ENCODE measurements around the gene NUP93. TPM values are rescaled to one million over a fixed set of nuclear protein-coding genes. Genes with fewer than 3 reads are reported as not detected.

Gene NUP93
- total RNA-seq, 1 experiment from 2014 or later = 74.7 TPM

GRCh38 chr16:56758432-56758831 is 28.5 kb downstream of the NUP93 start:
- Histone ChIP-seq H3K4me1 (replicated peaks; ENCODE audit: insufficient read depth) (no peaks in the 10 kb centered on the region), H3K27ac (no peak overlapping the region), H3K79me2 (ENCODE audit: low read depth) (0 out of 2 replicates have a peak, but pooled peaks cover 11% of the 10 kb centered on the region), H3K9me2 (ENCODE audit: insufficient read depth) (no peaks in the 10 kb centered on the region; the same call in 1 of the 2 replicates), H3K27me3 (ENCODE audit: insufficient read depth, low read depth) (no peaks in the 10 kb centered on the region), H4K20me1 (ENCODE audit: insufficient read depth) (0 out of 2 replicates have a peak, but pooled peaks cover 1% of the 10 kb centered on the region), H2AFZ (no peak overlapping the region), H3F3A (ENCODE audit: insufficient read depth, low read depth) (no peaks in the 10 kb centered on the region), H3K4me3 (no peak overlapping the region), H3K36me3 (ENCODE audit: low read depth) (peaks cover 24% of the 10 kb centered on the region), H3K4me2 (no peak overlapping the region), H3K9me3 (ENCODE audit: insufficient read depth, low read depth) (no peaks in the 10 kb centered on the region)
- intact Hi-C loops (cut with micrococcal nuclease; ENCODE audit: unreplicated experiment) = no loop called here
- no peak for TF ChIP-seq EZH2 (IDR thresholded peaks at IDR 0.05; ENCODE audit: low read depth)
- no peak for TF ChIP-seq CTCF (conservative IDR thresholded peaks at IDR 0.05)
- POLR2A ChIA-PET (ENCODE audit: unreplicated experiment) = no interaction called here
- CTCF ChIA-PET = no interaction called here
- DNase-seq = no peak
- BruUV-seq (replicated peaks) = no TSS peak

DNA sequence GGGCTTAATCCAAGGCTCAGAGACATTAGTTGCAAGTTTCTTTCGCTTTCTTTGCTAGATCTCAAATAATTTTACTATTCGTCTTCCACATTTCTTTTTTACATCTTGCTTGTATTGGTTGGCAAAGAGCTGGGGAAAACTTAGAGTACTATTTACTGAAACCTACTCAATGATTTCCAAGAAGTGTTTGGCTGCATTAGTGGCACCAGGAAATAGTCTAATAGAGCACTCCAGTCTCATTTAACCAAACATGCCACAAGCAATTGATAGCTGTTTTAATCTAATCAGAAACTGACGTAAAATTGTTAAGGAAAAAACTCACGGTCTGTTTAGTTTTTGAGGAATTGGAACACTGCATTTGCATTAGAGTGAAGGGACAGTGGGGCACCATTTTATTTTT is 29.0 kb downstream of the NUP93 start:
- H3K4me2 ChIP-seq = no peak overlapping the region
- intact Hi-C loops (cut with micrococcal nuclease; ENCODE audit: unreplicated experiment) = no loop called here
- ChIA-PET POLR2A (ENCODE audit: unreplicated experiment) (no interaction called here), CTCF (no interaction called here)
- BruUV-seq (replicated peaks) = no TSS peak
- peaks cover 24% of the 10 kb centered on the region for H3K36me3 ChIP-seq (ENCODE audit: low read depth)
- no peaks in the 10 kb centered on the region for H3K9me2 ChIP-seq (ENCODE audit: insufficient read depth)
- H3K9me3 ChIP-seq (ENCODE audit: insufficient read depth, low read depth) = no peaks in the 10 kb centered on the region
- no peaks in the 10 kb centered on the region for H4K20me1 ChIP-seq (ENCODE audit: insufficient read depth)
- H3K27ac ChIP-seq = no peak overlapping the region
- 0 out of 2 replicates have a peak, but pooled peaks cover 11% of the 10 kb centered on the region for H3K79me2 ChIP-seq (ENCODE audit: low read depth)
- no peaks in the 10 kb centered on the region for H3K4me1 ChIP-seq (replicated peaks; ENCODE audit: insufficient read depth)
- DNase-seq = no peak
- no peaks in the 10 kb centered on the region for H3K27me3 ChIP-seq (ENCODE audit: insufficient read depth, low read depth)
- no peak for TF ChIP-seq CTCF (conservative IDR thresholded peaks at IDR 0.05)
- no peaks in the 10 kb centered on the region for H3F3A ChIP-seq (ENCODE audit: insufficient read depth, low read depth)
- no peak overlapping the region for H3K4me3 ChIP-seq
- H2AFZ ChIP-seq = no peak overlapping the region

- peaks cover 24% of the 10 kb centered on the region for H3K36me3 ChIP-seq (ENCODE audit: low read depth)
- intact Hi-C loops (cut with micrococcal nuclease; ENCODE audit: unreplicated experiment) = no loop called here
- H4K20me1 ChIP-seq (ENCODE audit: insufficient read depth) = no peaks in the 10 kb centered on the region
- no peak overlapping the region for H3K4me2 ChIP-seq
- no peaks in the 10 kb centered on the region for H3K27me3 ChIP-seq (ENCODE audit: insufficient read depth, low read depth)
- no peak for DNase-seq
- BruUV-seq (replicated peaks) = no TSS peak
- H3K4me1 ChIP-seq (replicated peaks; ENCODE audit: insufficient read depth) = no peaks in the 10 kb centered on the region
- H3K79me2 ChIP-seq (ENCODE audit: low read depth) = 0 out of 2 replicates have a peak, but pooled peaks cover 3% of the 10 kb centered on the region
- no peaks in the 10 kb centered on the region for H3K9me3 ChIP-seq (ENCODE audit: insufficient read depth, low read depth)
- no peak overlapping the region for H3K27ac ChIP-seq
- H3F3A ChIP-seq (ENCODE audit: insufficient read depth, low read depth) = no peaks in the 10 kb centered on the region
- no peak overlapping the region for H2AFZ ChIP-seq
- no peaks in the 10 kb centered on the region for H3K9me2 ChIP-seq (ENCODE audit: insufficient read depth)
- TF ChIP-seq EZH2 (IDR thresholded peaks at IDR 0.05; ENCODE audit: low read depth) (no peak), CTCF (conservative IDR thresholded peaks at IDR 0.05) (no peak)
- no peak overlapping the region for H3K4me3 ChIP-seq
- CTCF ChIA-PET = no interaction called here
- POLR2A ChIA-PET (ENCODE audit: unreplicated experiment) = no interaction called here
These were observed 33.5 kb downstream of the NUP93 start for GRCh38 chr16:56763291-56763916.
